Mucosa of descending colon (tissue), 3 donors: ENCODE data around the gene SEC14L6. TPM values are rescaled to one million over a fixed set of nuclear protein-coding genes. Genes with fewer than 3 reads are reported as not detected.

Experiments used
- ATAC-seq: fragments of 200-7000 bp; cut with Tn5 transposase; one replicate; pipeline ENCODE4 v1.9.1; 2020; ENCODE audit warnings: mild to moderate bottlenecking, moderate library complexity
- DNase-seq, 3 donors: peaks; one replicate each; pipeline ENCODE4 v3.0.0-alpha.2; 2020
- H3K36me3 ChIP-seq: fragments of 200-600 bp; one replicate; pipeline ENCODE4 v1.8.0; 2021; ENCODE audit warnings: low read depth, mild to moderate bottlenecking
- H3K4me1 ChIP-seq: fragments of 200-600 bp; one replicate; pipeline ENCODE4 v1.8.0; 2021; ENCODE audit warnings: low read depth, mild to moderate bottlenecking
- H3K4me3 ChIP-seq: fragments of 200-600 bp; one replicate; pipeline ENCODE4 v1.8.0; 2021; ENCODE audit warnings: mild to moderate bottlenecking
- H3K9me3 ChIP-seq: fragments of 200-600 bp; one replicate; pipeline ENCODE4 v1.8.0; 2021; ENCODE audit warnings: mild to moderate bottlenecking
- intact Hi-C, 2 donors: fragments of 100-400 bp; cut with DNase I in 1 of 2; cut with micrococcal nuclease in 1 of 2; formaldehyde crosslinking; loops; one replicate each; pipeline versions ENCODE4 v1.11.0 to v1.11.1; 2022; cut with DNase I, micrococcal nuclease
- total RNA-seq, 3 donors: library from RNA; stranded (reverse); fragmentation: NEBNext Ultra II Directional in 2 of 3; extraction: Animal tissue kit (Norgen Biotek cat#: 25700) in 2 of 3; gene quantifications; one replicate each; pipeline versions ENCODE4 v1.2.1 to v1.2.4, GENCODE V29; 2021 to 2023
- TF ChIP-seq, protein P1 (sequence below): fragments of 200-600 bp; IDR thresholded peaks from one replicate; pipeline ENCODE4 v1.8.0; 2022; ENCODE audit warnings: antibody characterized with exemption, mild to moderate bottlenecking
- donor health status: DM: no; HTN: no; CAD: no; lungs with moderate emphysema.
- donor health status: DM: no; HTN: no; CAD: no.
- donor health status: DM: no; HTN: yes; CAD: no.

Gene SEC14L6
- total RNA-seq, 3 donors from 2014 or later: 0.26 to 0.47 TPM; not detected in 1

GRCh38 chr22:30513462-30513861 is 33.1 kb downstream of the SEC14L6 start:
- Histone ChIP-seq H3K36me3 (no peaks in the 10 kb centered on the region), H3K9me3 (no peaks in the 10 kb centered on the region), H3K4me3 (no peak overlapping the region), H3K4me1 (no peaks in the 10 kb centered on the region)
- TF ChIP-seq, protein P1, sequence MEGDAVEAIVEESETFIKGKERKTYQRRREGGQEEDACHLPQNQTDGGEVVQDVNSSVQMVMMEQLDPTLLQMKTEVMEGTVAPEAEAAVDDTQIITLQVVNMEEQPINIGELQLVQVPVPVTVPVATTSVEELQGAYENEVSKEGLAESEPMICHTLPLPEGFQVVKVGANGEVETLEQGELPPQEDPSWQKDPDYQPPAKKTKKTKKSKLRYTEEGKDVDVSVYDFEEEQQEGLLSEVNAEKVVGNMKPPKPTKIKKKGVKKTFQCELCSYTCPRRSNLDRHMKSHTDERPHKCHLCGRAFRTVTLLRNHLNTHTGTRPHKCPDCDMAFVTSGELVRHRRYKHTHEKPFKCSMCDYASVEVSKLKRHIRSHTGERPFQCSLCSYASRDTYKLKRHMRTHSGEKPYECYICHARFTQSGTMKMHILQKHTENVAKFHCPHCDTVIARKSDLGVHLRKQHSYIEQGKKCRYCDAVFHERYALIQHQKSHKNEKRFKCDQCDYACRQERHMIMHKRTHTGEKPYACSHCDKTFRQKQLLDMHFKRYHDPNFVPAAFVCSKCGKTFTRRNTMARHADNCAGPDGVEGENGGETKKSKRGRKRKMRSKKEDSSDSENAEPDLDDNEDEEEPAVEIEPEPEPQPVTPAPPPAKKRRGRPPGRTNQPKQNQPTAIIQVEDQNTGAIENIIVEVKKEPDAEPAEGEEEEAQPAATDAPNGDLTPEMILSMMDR: no peak
- ATAC-seq (no peak), DNase-seq (no peak)
- intact Hi-C loops: no loop called here

GRCh38 chr22:30511911-30512310 is 34.6 kb downstream of the SEC14L6 start:
- Histone ChIP-seq H3K4me3 (no peak overlapping the region), H3K9me3 (no peaks in the 10 kb centered on the region), H3K4me1 (no peaks in the 10 kb centered on the region), H3K36me3 (no peaks in the 10 kb centered on the region)
- DNase-seq (no peak), ATAC-seq (no peak)
- intact Hi-C loops: no loop called here
- TF ChIP-seq, protein P1: no peak

GRCh38 chr22:30511109-30511508 is 35.4 kb downstream of the SEC14L6 start:
- TF ChIP-seq, protein P1: no peak
- Histone ChIP-seq H3K4me1 (no peaks in the 10 kb centered on the region), H3K4me3 (no peak overlapping the region), H3K9me3 (no peaks in the 10 kb centered on the region), H3K36me3 (no peaks in the 10 kb centered on the region)
- no peak for ATAC-seq
- DNase-seq: no peak
- intact Hi-C loops: no loop called here

- ATAC-seq (no peak), DNase-seq (no peak)
- H3K4me1 ChIP-seq: no peaks in the 10 kb centered on the region
- intact Hi-C loops: no loop called here
- no peaks in the 10 kb centered on the region for H3K36me3 ChIP-seq
- no peak overlapping the region for H3K4me3 ChIP-seq
- TF ChIP-seq, protein P1: no peak
- no peaks in the 10 kb centered on the region for H3K9me3 ChIP-seq
Observed at GRCh38 chr22:30508216-30508615, 38.3 kb downstream of the SEC14L6 start.

DNA sequence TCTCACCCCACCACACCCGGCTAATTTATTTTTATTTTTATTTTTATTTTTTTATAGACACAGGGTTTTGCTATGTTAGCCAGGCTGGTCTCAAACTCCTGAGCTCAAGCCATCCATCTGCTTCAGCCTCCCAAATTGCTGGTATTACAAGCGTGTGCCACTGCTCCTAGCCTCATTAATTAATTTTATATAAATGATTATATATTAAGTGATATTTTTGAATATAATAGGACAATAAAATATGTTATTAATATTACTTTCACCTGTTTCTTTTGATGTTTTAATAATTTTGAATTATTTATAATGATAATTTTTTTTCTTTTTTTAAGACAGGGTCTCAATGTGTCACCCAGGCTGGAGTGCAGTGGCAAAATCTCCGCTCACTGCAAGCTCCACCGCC is 38.9 kb downstream of the SEC14L6 start:
- Histone ChIP-seq H3K9me3 (no peaks in the 10 kb centered on the region), H3K4me1 (no peaks in the 10 kb centered on the region), H3K4me3 (no peak overlapping the region), H3K36me3 (no peaks in the 10 kb centered on the region)
- intact Hi-C loops: no loop called here
- DNase-seq (no peak), ATAC-seq (no peak)
- TF ChIP-seq, protein P1: no peak

- H3K9me3 ChIP-seq: no peaks in the 10 kb centered on the region
- intact Hi-C loops: no loop called here
- no peaks in the 10 kb centered on the region for H3K36me3 ChIP-seq
- ATAC-seq: no peak
- H3K4me3 ChIP-seq: no peak overlapping the region
- TF ChIP-seq, protein P1: no peak
- H3K4me1 ChIP-seq: no peaks in the 10 kb centered on the region
- peak in 1 of 3 donors; percentile 24 for DNase-seq
Observed at GRCh38 chr22:30506507-30506968, 40.0 kb downstream of the SEC14L6 start.
